ENCODE results near the gene ZNF264.

GRCh38 chr19:57239982-57240310, 48.6 kb downstream of the ZNF264 start:
- TF ChIP-seq CTCF (IDR thresholded peaks at IDR 0.05) (no peak), POLR2A (IDR thresholded peaks at IDR 0.05) (no peak)

All from lower leg skin (tissue), 3 donors.